HG03439 (cell line): ENCODE measurements around the gene NARF.
"Not testable (repeated sequence)": the region's sequence is repeated elsewhere in the genome, so short reads cannot be mapped to it uniquely, and the experiment has no call there.

ENCODE experiments used
- ATAC-seq: cut with Tn5 transposase; IDR thresholded peaks from one replicate; pipeline ENCODE4 v1.9.1; 2021; ENCODE audit warnings: mild to moderate bottlenecking, moderate library complexity; ENCODE audit not compliant: unreplicated experiment

Gene NARF

DNA sequence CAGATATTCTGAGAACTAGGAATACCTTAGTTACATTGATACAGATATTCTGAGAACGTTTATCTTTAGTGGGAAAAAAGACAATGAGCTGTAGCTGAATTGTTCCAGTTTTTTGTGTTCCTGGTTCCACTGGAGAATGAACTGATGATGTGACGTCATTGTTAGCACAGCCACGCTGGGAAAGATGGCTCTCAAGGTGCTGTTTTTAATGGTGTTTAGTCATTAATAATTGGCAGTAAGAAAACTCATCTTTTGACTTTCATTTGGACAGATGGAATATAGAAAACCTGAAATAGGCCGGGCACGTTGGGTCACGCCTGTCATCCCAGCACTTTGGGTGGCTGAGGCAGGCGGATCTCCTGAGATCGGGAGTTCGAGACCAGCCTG is 71.4 kb downstream of the NARF start:
- ATAC-seq = no peak

DNA sequence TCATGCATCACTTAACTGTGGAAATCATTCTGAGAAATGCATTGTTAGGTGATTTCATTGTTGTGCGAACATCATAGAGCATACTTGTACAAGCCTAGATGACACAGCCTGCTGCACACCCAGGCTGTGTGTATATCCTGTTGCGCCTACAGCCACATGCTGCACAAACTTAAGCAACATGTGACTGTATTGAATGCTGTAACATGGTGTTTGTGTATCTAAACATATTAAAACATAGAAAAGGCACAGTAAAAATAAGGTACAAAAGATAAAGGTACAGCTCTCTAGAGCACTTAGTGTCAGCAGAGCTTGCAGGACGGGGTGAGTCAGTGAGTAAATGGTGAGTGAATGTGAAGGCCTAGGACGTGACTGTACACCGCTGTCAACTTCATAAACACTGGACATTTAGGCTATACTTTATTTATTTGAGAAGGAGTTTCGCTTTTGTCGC is 72.9 kb downstream of the NARF start:
- no peak for ATAC-seq

DNA sequence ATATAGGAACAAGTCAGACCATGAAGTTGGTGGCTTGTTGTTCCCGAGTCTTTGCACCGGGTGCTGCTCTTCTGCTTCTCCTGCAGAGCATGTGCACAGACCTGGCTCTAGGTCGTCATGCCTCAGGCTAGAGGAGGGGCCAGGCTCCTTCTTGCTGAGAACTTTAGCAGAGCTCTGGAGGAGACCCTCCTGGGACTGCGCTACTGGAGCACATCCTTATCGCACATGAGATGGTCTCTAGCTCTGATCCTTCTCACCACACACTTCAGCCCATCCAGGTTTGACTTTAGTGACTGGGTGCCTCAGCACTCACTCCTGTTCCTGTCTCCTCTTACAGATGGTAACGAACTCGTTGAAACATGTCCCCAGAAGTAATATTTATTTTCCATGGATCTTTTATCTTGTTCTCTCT is 75.9 kb downstream of the NARF start:
- no peak for ATAC-seq

DNA sequence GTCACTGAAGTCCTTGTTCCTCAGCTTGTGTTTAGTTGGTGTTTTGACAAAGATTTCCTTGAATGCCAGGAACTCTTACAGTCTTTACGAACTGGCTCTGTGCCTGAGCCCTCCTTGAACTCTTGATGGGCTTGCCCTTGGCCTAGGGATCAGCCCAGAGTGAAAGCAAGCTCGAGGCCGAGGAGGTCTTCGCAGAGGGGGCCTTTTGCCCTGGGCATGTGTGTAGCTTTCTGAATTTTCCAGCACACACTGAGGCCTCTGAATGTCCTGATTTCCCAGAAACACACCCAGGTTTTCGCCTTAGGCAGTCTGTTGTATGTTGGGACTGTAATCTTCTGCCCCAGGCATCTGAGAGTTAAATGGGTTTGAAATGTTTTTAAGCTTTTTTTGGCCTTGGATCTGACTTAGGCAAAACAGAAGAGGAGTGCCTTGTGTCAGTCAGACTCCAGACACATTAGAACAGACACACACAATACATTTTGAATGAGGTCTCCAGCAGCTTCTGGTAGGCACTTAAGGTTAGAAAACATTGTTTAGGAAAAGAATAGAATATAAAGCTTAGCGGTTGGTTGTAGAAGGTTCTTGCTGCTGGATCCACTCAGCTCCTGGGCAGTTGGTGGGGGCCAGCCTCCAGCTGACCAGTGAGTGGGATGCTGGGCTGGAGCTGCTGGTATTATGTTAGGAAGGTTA is 78.1 kb downstream of the NARF start:
- no peak for ATAC-seq

DNA sequence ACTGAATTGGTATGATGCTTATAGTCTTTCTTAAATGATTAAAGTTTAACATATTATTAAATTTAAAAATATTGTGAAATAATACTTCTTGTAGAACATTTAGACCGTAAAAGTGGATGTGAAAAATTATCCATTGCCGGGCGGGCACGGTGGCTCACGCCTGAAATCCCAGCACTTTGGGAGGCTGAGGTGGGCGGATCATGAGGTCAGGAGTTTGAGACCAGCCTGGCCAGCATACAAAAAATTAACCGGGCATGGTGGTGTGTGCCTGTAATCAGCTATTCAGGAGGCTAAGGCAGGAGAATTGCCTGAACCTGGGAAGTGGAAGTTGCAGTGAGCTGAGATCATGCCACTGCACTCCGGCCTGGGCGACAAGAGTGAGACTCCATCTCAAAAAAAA is 78.7 kb downstream of the NARF start:
- not testable (repeated sequence) for ATAC-seq

DNA sequence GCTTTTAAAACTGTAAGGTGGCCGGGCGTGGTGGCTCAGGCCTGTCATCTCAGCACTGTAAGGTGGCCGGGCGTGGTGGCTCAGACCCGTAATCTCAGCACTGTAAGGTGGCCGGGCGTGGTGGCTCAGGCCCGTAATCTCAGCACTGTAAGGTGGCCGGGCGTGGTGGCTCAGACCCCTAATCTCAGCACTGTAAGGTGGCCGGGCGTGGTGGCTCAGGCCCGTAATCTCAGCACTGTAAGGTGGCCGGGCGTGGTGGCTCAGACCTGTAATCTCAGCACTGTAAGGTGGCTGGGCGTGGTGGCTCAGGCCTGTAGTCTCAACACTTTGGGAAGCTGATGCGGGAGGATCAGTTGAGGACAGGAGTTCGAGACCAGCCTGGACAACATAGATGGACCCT is 80.5 kb downstream of the NARF start:
- not testable (repeated sequence) for ATAC-seq
